SW 1271 (cell line): ENCODE measurements around the gene SF3A2.
A peak's percentile ranks its signal among the peaks of the same experiment; 100 is the strongest.

Source experiments
- DNase-seq, 2 experiments: peaks; one replicate each; lab custom pipeline; 2025; lab: John Stamatoyannopoulos, UW

SF3A2 gene

GRCh38 chr19:2253106-2254063, 16.8 kb downstream of the SF3A2 start:
- DNase-seq = no peak

- no peak for DNase-seq
These were observed 17.6 kb downstream of the SF3A2 start for GRCh38 chr19:2254064-2254872.

DNA sequence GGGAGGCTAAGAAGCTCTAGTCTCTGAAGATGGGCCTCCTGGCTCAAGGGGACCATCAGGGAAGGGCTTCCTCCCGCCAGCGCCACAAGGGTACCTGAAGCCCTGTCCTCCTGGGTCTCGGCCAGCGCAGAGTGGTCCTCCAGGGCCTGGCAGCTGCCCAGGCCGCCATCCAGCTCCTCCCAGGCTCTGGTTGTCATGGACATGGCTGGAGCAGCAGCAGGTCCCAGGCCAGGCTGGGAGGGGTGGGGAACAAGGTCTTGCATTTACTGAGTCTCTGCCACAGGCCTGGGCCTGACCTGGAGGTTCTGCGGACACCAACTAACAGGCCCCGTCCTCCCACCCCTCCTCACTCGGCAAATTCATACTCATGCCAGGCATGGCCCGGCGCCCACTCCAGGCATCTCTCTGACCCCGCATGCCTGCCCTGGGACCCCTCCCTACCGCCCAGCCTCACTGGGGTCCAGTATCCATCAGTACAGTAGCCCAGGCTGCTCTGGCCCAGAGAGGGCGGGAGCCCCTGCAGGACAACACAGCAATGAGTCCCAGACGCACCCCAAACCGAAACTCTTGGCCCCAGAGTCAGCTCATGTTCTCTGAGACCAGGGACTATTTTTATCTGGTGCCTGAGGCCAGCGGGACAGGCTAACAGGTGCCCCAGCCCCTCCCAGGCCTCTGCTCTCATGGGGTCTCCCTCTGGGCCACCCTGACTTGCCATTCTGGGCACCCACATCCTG, 18.7 kb downstream of the SF3A2 start:
- DNase-seq = no peak

- DNase-seq = no peak
These were observed 19.5 kb downstream of the SF3A2 start, which contains the start of gene JSRP1 for GRCh38 chr19:2255982-2256685. JSRP1 (minus strand) TSS chr19:2256417; CDS start chr19:2255314, 1,103 bp downstream.

DNA sequence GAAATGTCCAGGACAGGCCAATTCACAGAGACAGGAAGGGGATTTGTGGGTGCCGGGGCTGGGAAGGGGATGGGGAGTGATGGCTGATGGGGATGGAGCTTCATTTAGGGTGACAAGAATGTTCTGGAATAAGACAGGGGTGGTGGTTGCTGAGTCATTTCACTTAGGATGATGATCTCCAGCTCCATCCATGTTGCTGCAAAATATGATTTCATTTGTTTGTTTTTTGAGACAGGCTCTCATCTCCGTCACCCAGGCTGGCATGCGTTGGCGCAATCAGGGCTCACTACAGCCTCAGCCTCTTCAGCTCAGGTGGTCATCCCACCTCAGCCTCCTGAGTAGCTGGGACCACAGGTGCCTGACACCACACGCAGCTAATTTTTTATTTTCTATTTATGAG, 22.7 kb downstream of the SF3A2 start:
- no peak for DNase-seq

- DNase-seq = no peak
These were observed 23.7 kb downstream of the SF3A2 start for GRCh38 chr19:2260341-2260805.

DNA sequence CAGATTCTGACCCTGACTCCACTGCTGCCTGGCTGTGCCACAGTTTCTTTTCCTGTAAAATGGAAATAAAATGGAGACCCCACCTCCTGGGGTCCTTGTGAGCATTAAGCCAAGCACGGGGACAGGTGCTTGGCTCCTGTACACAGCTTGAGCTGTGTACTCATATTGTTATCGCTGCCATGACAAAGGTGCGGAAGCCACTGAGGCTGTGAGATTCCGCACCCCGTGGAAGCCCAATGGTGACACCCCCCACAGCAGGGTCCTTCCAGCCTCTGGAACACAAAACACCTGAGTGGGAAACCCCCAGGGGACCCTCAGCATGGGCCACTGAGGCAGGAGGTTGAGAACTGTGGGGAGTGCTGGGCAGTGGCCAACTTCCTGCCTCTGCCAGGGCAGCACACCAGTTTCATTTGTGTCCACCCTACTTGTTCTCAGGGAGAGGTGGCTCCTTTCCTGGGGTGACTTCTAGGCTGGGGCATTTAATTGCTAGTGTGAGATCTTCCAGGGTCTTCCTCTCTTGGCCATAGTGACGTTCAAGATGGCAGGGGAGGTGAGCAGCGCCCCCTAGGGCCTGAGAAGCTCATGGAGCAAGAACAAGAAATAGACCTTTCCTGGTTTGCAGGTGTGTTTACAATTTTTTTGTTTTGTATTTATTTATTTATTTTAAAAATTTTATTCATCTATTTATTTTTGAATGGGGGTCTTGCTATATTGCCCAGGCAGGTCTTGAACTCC, 25.0 kb downstream of the SF3A2 start:
- peak in 1 of 2 experiments; percentile 14 for DNase-seq

DNA sequence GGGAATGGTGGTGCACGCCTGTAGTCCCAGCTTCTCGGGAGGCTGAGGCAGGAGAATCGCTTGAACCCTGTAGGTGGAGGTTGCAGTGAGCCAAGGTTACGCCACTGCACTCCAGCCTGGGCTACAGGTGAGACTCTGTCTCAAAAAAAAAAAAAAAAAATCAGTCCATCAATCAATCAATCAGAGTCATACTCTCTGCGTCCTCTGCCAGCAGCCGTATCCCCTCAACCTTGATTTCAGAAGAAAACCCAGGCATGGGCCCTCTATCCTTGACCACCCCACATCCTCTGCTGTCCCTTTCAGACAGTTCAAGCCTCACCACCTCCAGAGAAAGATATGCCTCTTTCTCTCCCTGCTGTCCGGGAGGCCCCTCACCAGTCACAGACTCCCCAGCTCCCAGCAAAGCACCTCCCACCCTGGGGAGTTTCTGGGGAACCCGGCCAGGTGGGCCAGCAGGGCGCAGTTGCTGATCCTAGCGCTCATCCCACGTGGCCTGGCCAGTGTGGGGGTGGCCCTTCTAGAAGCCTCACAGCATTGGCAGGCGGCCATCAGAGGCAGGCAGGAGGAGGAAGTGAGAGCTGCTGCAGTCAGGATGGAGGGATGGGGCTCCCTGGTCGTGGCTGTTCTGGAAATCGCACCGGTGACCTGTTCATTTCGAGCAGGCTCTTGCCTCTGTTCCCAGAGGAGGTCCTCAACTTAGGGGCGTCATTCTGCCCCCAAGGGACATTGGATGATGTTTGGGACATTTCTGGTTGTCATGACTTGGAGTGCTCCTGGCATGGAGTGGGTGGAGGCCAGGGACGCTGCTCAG, 29.8 kb downstream of the SF3A2 start:
- DNase-seq = no peak

- DNase-seq = no peak
These were observed 31.8 kb downstream of the SF3A2 start for GRCh38 chr19:2268480-2268830.

DNA sequence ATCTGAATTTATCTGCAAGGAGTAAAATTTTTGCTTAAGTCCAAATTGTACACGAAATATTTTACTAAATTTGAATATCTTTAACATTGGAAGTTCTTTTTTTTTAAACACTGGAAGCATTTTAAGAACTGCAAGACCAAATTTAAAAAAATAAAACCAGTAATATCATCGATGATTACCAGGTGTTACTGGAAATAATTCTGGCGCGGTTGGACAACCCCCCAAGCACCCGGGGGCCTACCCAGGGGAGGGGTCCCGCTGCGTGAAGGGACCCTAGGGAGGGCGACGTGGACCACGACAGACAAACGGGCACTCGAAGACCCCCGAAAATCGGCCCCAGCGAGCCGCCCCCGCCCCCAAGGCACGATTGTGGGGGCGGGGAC, 32.2 kb downstream of the SF3A2 start:
- no peak for DNase-seq

GRCh38 chr19:2269244-2270156, 32.9 kb downstream of the SF3A2 start:
- DNase-seq = peak; percentile 74 to 93

DNA sequence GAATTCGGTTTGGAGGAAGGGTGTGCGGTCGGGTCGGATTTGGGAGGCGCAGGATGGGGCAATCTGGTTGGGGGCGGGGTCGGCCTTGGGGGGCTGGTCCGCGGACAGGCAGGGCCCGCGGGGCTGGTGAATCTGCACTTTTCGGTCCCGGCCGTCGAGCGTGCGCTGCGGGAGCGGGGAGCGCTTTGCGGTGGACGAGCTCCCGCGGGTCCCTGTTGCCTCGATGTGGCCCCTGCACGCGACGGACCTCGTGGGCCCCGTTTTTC, 33.5 kb downstream of the SF3A2 start:
- DNase-seq = no peak

GRCh38 chr19:2270423-2271233, 34.0 kb downstream of the SF3A2 start:
- DNase-seq = peak in 1 of 2 experiments; percentile 38

DNA sequence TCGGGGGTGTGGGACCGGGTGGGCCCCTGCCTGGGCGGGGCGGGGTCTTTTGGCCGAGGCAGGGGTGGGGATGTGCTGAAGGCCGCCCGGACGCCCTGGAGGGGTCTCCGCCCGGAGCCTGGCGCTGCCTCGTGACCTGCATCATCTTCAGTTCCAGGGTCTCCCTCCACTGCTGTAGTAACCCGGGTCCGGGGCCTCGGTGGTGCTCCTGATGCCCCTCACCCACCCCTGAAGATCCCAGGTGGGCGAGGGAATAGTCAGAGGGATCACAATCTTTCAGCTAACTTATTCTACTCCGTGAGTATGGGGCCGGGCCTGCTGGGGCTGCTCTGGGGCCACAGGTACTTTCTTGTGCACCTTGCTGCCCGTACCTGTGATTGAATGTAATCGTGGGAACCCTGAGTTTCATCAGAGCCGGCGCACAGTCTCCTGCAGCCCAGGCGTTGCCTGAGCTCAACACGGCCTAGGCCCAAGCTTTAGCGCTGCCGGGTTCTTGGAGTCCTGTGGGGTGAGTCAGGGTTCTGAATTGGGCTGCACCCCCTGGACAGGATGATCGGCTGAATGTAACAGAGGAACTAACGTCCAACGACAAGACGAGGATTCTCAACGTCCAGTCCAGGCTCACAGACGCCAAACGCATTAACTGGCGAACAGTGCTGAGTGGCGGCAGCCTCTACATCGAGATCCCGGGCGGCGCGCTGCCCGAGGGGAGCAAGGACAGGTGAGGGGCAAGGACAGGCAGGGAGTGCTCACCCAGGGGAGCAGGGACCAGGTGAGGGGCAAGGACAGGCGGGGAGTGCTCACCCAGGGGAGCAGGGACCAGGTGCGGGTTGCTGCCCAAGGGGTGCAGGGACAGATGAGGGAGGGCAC, 34.8 kb downstream of the SF3A2 start:
- DNase-seq = no peak

- DNase-seq = peak in 1 of 2 experiments; percentile 43
These were observed 36.9 kb downstream of the SF3A2 start for GRCh38 chr19:2273356-2274184.

DNA sequence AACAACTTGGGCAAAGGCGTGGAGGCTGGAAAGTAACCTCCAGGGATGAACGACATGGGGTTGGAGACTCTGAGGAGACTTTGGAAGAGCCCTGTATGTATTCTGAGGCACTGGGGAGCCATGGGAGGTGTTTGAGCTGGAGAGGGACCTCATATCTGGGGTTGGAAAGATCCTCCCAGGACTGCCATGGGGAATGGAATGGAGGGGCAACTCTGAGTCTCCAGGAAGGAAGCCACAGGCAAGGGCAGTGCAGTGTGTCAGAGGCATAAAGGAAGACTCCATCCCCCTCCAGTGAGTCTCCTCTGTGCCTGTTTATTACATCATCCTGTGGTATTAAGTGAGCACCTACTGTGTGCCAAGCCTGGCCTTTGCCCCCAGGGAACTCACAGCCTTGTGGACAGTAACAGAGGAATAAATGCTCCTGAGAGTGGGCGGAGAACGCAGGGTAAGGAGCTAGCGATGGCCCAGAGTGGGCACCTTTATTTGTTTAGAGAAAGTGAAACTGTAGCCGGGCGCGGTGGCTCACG, 37.6 kb downstream of the SF3A2 start:
- DNase-seq = no peak
